HG03442 (cell line): ENCODE data around the gene SH3BGRL3.
"Not testable (repeated sequence)": the region's sequence is repeated elsewhere in the genome, so short reads cannot be mapped to it uniquely, and the experiment has no call there.

Source experiments
- ATAC-seq: cut with Tn5 transposase; IDR thresholded peaks from one replicate; pipeline ENCODE4 v1.9.1; 2021; ENCODE audit warnings: mild to moderate bottlenecking, moderate library complexity; ENCODE audit not compliant: unreplicated experiment

The SH3BGRL3 gene

DNA sequence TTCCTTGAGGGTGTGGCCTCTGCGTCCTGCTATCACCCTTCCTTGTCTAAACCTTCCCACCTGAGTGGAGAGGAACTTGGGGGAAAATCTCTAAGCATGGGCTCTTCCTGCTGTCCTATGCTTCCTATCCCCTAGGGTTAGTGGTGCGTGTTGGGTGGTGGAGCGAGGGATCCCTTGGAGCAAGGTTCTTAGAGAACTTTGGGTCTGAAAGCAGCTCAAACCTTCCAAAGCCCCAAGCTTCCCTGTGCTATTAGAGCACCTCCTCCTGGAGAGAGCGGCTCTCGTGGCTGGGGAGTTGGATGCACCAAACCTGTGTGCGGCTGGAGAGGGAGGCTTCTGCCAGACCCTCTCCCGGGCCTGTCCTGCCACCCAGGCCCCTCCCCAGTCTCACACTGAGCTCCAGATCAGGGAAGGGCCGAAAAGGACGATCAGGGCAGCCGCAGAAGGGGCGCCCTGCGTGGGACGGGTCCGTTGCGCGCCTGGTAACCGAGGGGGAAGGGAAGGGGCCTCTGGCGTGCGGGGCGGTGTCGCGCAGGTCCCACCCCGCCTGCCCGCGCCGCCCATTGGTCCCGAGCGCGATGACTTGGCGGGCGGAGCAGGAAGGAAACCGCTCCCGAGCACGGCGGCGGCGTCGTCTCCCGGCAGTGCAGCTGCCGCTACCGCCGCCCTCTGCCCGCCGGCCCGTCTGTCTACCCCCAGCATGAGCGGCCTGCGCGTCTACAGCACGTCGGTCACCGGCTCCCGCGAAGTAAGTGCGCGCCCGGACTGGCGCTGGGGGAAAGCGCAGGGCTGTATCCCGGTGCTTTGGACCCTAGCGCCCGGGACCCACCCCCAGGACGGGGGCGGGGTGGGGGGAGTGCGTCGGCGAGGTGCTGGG lies at the start of gene SH3BGRL3:
Gene SH3BGRL3 (plus strand): TSS at position 631 of the 877 bp plus-strand sequence. CDS start 70 bp downstream, at position 701.
- ATAC-seq: peak; percentile 49

DNA sequence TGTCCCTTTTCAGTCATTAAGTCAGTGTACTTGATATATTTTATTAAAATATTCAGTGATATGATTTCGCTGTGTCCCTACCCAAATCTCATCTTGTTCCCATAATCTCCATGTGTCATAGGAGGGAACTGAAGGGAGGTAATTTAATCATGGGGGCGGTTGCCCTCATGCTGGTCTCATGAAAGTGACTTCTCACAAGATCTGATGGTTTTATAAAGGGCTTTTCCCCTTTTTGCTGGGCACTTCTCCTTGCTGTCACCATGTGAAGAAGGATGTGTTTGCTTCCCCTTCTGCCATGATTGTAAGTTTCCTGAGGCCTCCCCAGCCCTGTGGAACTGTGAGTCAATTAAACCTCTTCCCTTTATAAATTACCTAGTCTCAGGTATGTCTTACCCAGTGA lies 49.2 kb upstream of the SH3BGRL3 start:
- ATAC-seq: not testable (repeated sequence)

DNA sequence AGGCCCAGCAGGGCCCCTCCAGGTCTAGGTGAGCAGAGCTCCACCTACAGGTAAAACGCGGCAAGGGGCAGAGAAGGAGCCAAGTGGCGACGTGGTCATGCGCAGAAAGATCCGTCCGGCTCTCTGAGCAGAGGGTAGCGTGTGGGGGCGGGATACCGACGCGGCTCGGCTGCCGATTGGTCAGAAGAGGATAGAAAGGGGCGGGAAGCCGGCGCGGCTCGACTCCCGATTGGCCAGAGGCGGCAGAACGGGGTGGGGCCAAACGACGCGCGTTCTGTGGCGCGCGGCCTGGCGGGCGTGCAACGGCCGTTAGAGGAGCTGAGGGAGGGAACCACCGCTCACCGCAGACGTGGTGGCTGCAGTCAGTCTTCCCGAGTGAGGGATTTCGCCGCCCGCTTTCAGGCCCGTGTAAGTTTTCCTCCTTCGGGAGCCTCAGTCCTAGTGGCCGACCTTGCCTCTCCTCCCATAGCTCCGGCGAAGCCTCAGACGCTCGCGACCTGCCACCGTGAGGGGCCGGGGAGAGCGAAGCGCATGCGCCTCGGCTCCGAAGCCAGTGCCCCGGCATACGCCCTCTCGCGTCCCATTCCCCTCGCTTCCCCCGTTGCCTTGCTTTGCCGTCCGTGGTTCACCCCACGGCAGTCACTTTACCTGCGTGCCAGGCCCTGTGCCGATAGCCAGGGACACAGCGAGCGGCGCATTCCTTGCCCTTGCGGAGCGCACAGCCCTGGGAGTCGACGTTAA lies 45.8 kb upstream of the SH3BGRL3 start, which contains the start of gene CEP85:
Gene CEP85 (plus strand): TSS at position 298 of the 741 bp plus-strand sequence. CDS start 5,584 bp downstream, outside the sequence.
- peak; percentile 87 for ATAC-seq

DNA sequence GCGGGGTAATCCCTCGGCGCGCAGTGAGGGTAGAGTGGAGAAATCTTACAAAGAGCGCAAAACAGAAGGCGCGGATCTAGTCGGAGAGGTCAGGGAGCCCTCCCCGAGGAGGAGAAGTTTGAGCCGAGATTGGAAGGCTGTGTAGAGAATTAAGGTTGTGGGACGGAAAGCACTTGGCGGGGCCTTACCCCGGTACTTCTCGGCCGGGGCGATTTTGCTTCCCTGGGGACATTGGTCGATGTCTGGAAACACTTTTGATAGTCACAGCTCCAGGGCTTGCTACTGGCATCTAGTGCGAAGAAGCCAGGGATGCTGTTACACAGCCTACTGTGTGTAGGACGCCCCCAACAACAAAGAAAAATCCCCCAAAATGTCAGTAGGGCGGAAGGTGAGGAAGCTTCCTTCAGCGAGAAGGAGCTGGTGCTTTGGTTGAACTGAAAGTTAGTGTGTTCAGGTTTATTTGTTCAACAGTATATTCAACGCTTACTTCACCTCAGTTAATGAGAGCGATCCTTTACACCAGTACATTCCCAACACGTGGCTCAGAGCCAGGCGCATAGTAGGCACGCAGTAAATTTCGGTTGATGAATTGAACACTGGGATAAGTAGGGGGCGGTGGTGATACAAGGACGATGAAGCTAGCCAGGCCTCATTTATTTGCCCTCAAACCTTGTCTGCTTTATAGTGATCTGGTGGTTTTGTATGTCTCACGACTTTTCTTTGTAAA lies 45.1 kb upstream of the SH3BGRL3 start:
- no peak for ATAC-seq

DNA sequence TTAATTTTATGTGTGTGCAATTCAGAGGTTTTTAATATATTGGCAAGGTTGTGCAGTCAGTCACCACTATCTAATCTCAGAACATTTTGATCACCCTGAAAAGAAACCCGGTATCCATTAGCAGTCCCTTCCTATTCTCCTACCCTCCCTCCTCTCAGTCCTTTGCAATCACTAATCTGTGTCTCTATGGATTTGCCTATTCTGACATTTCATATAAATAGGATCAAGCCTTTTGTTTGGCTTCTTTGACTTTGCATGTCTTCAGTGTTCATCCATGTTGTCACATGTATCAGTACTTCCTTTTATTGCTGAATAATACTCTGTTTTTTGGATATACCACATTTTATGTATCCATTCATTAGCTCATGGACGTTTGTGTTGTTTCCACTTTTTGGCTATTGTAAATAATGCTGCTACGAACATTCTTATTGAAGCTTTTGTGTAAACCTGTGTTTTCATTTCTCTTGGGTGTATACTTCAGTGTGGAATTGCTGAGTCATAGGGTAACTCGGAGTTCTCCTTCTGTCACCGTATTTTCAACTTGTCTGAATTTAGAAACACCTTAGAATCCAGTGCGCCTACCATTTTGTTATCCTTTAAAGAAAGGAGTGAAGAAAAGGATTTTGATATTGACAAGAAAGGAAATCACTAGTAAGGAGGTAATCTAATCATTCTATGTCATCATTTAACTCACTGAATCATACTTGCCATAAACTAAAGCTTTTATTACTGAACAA lies 42.5 kb upstream of the SH3BGRL3 start:
- no peak for ATAC-seq

DNA sequence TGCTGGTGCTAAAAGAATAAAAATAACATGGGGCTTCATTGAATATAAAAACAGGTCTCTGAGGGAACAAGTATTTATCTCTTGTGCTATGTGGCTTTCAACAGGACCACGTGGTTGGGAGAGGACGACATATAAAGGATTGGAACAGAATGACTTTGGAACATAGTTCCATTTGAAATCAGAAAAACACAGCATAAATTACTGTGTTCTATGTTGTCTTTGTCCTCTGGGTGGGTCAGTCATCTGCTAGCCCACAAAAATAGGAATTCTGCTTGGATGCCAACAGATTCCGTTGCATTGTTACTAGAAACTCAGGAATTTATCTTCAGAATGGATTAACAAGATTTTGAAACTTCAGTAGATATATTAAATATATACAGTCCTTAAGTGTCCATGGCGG lies 40.0 kb upstream of the SH3BGRL3 start:
- ATAC-seq: no peak

DNA sequence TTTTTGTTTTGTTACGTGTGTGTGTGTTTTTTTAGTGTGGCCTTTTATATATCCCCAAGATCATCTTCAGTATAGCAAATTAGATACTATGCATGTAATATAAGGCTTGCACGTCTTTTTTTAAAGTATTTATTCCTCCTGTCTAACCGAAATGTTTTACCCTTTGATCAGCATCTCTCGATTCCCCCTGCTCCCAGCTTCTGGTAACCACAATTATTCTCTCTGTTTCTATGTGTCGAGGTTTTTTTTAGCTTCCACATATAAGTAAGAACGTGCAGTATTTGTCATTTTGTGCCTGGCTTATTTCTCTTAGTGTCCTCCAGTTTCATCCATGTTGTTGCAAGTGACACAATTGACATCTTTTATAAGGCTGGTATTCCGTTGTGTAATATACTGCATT lies 27.2 kb upstream of the SH3BGRL3 start:
- ATAC-seq: no peak

DNA sequence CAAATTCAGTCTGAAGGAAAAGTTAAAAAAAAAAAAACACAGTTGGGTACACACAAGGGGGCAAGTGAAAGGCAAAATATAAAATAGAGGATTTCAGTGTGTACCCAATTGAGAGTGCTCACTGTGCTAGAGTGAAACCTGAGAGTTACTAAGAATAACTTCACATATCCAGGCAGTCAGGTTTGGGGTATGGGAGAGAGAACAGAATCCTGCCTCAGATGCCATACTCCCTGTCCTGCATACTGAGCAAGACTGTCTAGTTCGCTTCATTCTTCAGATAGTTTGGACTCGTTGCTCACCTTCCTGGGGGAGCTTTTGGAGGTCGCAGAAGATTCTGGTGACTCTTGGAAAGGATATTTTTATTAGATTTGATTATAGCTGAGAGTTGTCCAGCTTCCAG lies 25.5 kb upstream of the SH3BGRL3 start:
- ATAC-seq: no peak

DNA sequence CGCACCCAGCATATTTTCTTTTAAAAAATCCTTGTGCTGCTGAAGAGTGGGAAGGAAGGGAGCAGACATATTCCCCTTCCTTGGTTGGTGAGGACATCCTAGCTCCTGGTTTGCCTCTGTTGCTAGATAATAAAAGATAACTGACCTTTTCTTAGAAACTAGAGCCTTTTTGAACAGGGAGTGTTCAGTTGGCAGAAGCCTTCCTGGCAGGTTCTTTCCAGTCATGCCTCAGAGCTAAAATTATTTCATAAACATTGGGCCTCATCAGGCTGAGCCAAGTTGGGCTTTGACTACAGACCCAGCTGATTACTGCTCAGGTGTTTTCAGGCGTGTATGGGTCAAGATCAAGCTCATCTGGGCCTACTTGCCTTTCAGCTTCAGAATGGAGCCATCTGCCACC lies 22.7 kb upstream of the SH3BGRL3 start:
- no peak for ATAC-seq

DNA sequence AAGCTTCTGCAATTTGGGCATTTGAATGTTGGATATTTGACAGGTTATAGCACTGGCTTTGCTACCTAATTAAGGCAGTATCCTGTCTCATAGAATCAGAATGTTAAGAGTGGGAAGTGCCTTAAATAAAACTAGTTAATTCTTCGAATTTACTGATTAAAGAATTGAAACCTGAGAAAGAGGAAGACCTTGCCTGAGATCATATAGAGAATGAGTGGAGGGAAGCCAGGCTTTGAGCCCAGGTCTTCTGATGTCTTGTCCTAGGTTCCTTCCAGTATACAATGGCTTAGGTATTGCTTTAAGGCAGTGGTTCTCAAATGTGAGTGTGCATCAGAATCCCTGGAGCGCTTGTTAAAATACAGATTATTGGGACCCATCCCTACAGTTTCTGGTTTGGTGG lies 20.9 kb upstream of the SH3BGRL3 start:
- no peak for ATAC-seq

DNA sequence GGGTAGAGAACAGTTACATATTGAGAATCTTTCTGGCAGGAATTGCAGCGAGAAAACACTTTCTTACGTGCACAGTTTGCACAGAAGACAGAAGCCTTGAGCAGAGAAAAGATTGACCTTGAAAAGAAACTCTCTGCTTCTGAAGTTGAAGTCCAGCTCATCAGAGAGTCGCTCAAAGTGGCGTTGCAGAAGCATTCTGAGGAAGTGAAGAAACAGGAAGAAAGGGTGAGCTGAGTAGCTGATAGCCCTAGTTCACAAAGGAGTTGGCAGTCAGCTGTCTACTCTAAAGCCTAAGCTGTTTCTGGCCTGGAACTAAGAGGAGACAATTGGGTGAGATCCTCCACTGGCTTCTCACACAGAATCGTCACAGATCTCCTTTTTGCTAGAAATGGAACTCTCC lies 20.3 kb upstream of the SH3BGRL3 start:
- ATAC-seq: no peak

DNA sequence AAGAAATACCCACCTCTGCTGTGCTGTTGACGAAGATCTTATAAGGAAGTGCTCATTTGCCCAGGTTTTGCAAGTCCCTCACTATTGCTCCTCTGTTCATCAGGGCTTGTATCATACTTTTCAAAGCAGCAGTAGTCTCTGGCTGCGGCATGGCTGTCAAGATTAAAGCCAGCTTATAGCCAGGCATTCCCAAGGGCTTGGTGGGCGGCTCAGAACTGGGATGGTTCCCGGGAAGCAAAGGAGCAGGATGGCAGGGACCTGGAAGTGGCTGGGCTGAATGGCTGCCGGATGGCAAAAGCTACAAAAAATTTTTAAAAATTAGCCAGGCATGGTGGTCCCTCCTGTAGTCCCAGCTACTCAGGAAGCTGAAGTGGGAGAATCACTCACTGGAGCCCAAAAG lies 16.7 kb upstream of the SH3BGRL3 start:
- ATAC-seq: no peak

DNA sequence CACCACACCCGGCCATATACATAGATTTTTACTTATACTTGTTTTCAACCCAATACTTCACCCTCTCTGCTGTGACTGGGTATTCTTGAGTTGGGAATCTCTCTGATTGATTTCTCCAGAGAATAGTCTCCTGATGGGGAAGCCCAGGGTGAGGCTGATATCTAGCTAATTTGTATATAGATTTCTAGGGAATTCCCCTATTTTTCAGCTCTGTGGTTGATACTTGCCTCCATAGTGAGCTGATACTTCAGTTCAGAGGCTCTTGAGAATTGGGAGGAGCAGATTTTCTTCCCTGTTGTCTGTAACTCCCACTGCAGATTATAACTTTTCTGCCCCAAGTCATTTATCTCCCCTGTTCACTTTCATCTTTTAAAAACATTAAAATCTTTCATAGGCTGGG lies 14.5 kb upstream of the SH3BGRL3 start:
- ATAC-seq: no peak

DNA sequence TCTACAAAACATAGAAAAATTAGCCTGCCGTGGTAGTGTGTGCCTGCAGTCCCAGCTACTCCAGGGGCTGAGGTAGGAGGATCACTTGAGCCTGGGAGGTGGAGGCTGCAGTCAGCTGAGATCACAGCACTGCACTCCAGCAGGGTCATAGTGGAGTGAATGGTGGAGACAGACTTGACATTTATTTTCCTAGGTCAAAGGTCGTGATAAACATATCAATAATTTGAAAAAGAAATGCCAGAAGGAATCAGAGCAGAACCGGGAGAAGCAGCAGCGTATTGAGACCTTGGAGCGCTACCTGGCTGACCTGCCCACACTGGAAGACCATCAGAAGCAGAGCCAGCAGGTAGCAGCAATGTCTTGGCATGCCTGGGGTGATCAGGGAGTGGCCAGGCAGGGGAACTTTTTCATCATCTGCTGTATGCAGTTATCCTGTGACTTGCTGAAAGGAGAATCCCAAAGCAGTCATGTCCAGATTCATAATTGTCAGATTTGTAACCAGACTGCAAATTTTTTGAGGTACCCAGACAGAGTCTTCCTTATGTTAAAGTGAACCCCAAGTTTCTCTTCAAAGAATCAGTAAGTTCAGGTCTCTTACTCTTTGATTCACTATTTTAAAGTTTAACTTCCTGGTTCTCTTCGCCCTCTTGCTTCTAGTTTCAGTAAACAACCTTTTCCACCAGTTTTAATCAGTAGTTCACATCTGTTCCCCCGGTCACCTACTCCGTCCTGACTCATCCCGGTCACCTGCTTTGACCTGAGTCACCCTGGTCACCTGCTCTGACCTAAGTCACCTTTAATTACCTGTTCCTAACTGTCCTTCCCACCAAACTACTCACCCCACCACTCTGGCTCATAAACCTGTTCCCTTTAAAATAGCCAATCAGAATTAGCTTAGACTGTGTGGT lies 11.3 kb upstream of the SH3BGRL3 start:
- ATAC-seq: no peak

DNA sequence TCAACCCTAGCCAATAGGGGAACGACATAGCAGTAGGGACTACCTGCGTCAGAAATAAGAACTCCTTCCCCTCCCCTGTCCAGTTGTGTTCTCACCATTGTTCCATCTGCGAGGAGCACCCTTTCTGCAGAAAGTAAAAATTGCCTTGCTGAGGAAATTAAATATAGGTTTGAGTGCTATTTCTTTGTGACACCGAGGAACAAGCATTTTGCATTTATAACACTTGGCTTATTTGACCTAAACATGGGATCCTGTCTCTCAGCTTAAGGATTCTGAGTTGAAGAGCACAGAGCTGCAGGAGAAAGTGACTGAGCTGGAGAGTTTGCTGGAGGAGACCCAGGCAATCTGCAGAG lies 10.7 kb upstream of the SH3BGRL3 start:
- no peak for ATAC-seq

DNA sequence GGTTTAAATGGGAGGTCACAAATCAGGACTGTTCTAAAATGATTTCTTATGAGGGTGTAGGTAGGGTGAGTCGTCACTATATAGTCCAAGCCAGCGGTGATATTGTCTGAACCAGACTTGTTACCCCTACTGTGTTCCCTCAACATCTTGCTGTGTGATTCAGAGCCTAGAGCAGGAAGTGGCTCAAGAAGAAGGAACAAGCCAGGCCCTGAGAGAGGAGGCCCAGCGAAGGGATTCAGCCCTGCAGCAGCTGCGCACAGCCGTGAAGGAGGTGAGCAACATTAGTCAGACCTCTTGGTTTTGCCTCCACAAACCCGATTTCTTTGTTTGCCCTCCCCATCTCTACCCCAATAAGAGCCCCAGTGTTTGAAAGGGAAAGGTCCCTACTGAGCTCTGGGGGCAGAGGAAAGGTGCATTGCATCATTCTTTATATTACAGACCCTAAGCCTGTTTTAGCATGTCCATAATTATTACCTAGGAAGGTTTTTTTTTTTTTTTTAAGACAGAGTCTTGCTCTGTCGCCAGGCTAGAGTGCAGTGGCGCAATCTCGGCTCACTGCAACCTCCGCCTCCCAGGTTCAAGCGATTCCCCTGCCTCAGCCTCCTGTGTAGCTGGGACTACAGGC lies 5.0 kb upstream of the SH3BGRL3 start:
- no peak for ATAC-seq

DNA sequence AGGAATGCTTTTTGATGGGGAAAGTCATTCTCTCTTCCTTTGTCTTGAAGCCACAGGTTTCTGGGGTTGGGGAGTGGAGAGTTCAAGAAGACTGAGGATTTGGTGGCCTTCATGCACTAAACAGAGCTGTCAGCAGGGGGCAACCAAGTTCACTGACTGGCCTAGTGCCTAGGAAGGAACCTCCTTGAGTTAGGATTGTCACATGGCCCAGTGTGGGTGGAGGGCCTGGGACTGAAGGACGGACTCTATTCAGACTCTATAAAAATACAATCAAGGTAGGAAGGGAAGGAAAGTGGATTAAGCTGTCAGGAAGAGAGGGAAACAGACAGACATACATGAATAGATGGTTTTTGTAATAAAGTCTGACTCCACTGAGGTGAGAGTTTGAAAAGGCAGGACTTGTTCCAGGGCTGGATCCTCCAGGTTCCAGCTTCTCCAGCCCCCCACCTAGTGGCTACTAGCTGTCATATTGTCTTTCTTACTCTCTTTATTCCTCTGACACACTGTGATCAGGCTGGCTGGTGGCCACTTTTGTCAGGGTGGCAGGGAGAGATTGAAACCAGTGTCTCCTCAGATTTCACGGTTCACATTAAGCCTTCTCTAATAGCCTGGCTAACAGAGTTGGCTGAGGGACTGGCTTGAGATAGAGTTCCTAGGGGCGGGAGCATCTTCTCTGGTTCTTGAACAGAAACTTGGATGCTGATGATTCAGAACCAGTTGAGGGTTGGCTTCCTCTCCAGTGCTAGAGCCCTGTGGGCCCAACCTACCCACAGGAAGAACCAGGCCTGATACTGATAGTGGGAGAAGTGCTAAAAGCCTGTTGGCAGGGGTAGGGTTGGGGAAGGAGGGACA lies 4.1 kb upstream of the SH3BGRL3 start:
- peak; percentile 31 for ATAC-seq

DNA sequence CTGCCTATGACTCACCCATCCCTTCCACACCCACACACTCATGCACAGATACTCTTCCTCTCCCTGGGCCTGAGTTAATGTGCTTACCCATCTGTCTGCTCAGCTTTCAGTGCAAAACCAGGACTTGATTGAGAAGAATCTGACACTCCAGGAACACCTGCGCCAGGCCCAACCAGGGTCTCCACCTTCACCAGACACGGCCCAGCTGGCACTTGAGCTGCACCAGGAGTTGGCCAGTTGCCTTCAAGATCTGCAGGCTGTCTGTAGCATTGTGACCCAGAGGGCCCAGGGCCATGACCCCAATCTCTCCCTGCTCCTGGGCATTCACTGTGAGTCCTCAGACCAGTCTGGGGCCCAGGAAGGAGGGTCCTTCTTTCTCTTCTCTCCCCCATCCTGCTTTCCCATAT lies 3.5 kb upstream of the SH3BGRL3 start:
- ATAC-seq: no peak
